Thyroid gland (tissue), 4 donors: ENCODE data around the gene SFN. TPM values are rescaled to one million over a fixed set of nuclear protein-coding genes. Genes with fewer than 3 reads are reported as not detected.
A peak's percentile ranks its signal among the peaks of the same experiment; 100 is the strongest.

Source experiments
- DNase-seq, 2 donors: peaks; one replicate each; pipeline ENCODE4 v3.0.0-alpha.2; 2019
- H3K27ac ChIP-seq, 3 donors: fragments of 200-600 bp; sonication (generic); 1 replicate in 2 of 3; 2 replicates in 1 of 3; pipeline ENCODE4 v1.5.1; 2016 to 2019; ENCODE audit warnings: mild to moderate bottlenecking in 1 of 3, moderate library complexity in 1 of 3
- H3K27me3 ChIP-seq: fragments of 200-600 bp; sonication (generic); one replicate; pipeline ENCODE4 v1.5.1; 2019
- H3K36me3 ChIP-seq, 2 donors: fragments of 200-600 bp; sonication (generic); one replicate each; pipeline ENCODE4 v1.5.1; 2016 to 2019
- H3K4me1 ChIP-seq, 2 donors: fragments of 200-600 bp; sonication (generic); one replicate each; pipeline ENCODE4 v1.5.1; 2017 to 2019
- H3K4me3 ChIP-seq, 3 donors: fragments of 200-600 bp; sonication (generic); replicated peaks in 1 of 3; 1 replicate in 2 of 3; 2 replicates in 1 of 3; pipeline ENCODE4 v1.5.1; 2016; ENCODE audit warnings: mild to moderate bottlenecking in 1 of 3
- H3K9me3 ChIP-seq: fragments of 200-600 bp; sonication (generic); one replicate; pipeline ENCODE4 v1.5.1; 2017
- CTCF ChIP-seq, 6 experiments: fragments of 200-600 bp in 3 of 6; fragments of 450-650 bp in 3 of 6; sonication (generic) in 3 of 6; IDR thresholded peaks; one replicate each; pipeline ENCODE4 v1.5.1; 2016 to 2019; ENCODE audit warnings: antibody characterized with exemption in 6 of 6, mild to moderate bottlenecking in 2 of 6, inconsistent platforms in 1 of 6, moderate library complexity in 1 of 6
- POLR2A ChIP-seq, 2 donors: fragments of 450-650 bp; IDR thresholded peaks; one replicate each; pipeline ENCODE4 v1.6.1; 2017; ENCODE audit warnings: antibody characterized with exemption in 2 of 2, mild to moderate bottlenecking in 2 of 2, moderate library complexity in 1 of 2
- WGBS, 2 donors: methylation state at CpG; one replicate each; pipeline ENCODE4 v1.1.5; 2017; 5-methylcytosine and 5-hydroxymethylcytosine counted together
- intact Hi-C: fragments of 100-400 bp; cut with DNase I; formaldehyde crosslinking; loops from one replicate; pipeline ENCODE4 v1.15.1; 2023
- total RNA-seq, 4 donors: library from RNA; depleted of rRNA; stranded (reverse); fragments of >200 nt; gene quantifications; one replicate each; pipeline ENCODE4 v1.2.3, GENCODE V29; 2016

The SFN gene
- total RNA-seq, 4 donors from 2014 or later = 0.54 to 0.73 (median 0.54) TPM; not detected in 1

GRCh38 chr1:26853156-26853555, 9.8 kb upstream of the SFN start:
- intact Hi-C loops = no loop called here
- 44 to 60% methylated on average over 1 to 3 of the region's 3 CpGs for WGBS, 2 donors
- peak; percentile 33 to 76 (median 60) for TF ChIP-seq CTCF (IDR thresholded peaks at IDR 0.05)
- no peak for TF ChIP-seq POLR2A (IDR thresholded peaks at IDR 0.05)
- no peaks in the 10 kb centered on the region for H3K9me3 ChIP-seq
- H3K4me1 ChIP-seq = peaks cover 0 to 15% of the 10 kb centered on the region in 2 donors
- peak; percentile 74 to 80 for DNase-seq
- H3K4me3 ChIP-seq = no peak overlapping the region
- H3K27ac ChIP-seq = no peak overlapping the region
- H3K27me3 ChIP-seq = no peaks in the 10 kb centered on the region
- peaks cover 66 to 74% of the 10 kb centered on the region in 2 donors for H3K36me3 ChIP-seq

- peaks cover 65 to 69% of the 10 kb centered on the region in 2 donors for H3K36me3 ChIP-seq
Measured at GRCh38 chr1:26853600-26853999, 9.3 kb upstream of the SFN start.

GRCh38 chr1:26854906-26855305, 8.0 kb upstream of the SFN start:
- no peaks in the 10 kb centered on the region for H3K9me3 ChIP-seq
- intact Hi-C loops = no loop called here
- no peak for DNase-seq
- H3K4me3 ChIP-seq = no peak overlapping the region
- 87 to 90% methylated on average over 5 of the region's 5 CpGs for WGBS, 2 donors
- peaks cover 51 to 56% of the 10 kb centered on the region in 2 donors for H3K36me3 ChIP-seq
- no peak for TF ChIP-seq CTCF (IDR thresholded peaks at IDR 0.05)
- TF ChIP-seq POLR2A (IDR thresholded peaks at IDR 0.05) = no peak
- no peak overlapping the region for H3K27ac ChIP-seq
- H3K4me1 ChIP-seq = no peaks in the 10 kb centered on the region
- H3K27me3 ChIP-seq = no peaks in the 10 kb centered on the region

More at GRCh38 chr1:26853600-26853999, 9.3 kb upstream of the SFN start:
- H3K4me3 ChIP-seq = no peak overlapping the region
- no peak for DNase-seq
- WGBS, 2 donors = 97 to 100% methylated on average over 9 to 10 of the region's 10 CpGs
- H3K27ac ChIP-seq = no peak overlapping the region
- no peaks in the 10 kb centered on the region for H3K9me3 ChIP-seq
- H3K4me1 ChIP-seq = peaks cover 0 to 12% of the 10 kb centered on the region in 2 donors
- no peaks in the 10 kb centered on the region for H3K27me3 ChIP-seq
- intact Hi-C loops = no loop called here
- TF ChIP-seq POLR2A (IDR thresholded peaks at IDR 0.05) (no peak), CTCF (IDR thresholded peaks at IDR 0.05) (no peak)

- peaks cover 44 to 49% of the 10 kb centered on the region in 2 donors for H3K36me3 ChIP-seq
- H3K4me3 ChIP-seq = no peak overlapping the region
- WGBS, 2 donors = 90 to 98% methylated on average over 4 of the region's 4 CpGs
- no peak for DNase-seq
- TF ChIP-seq POLR2A (IDR thresholded peaks at IDR 0.05) (no peak), CTCF (IDR thresholded peaks at IDR 0.05) (no peak)
- H3K27me3 ChIP-seq = no peaks in the 10 kb centered on the region
- H3K27ac ChIP-seq = no peak overlapping the region
- no peaks in the 10 kb centered on the region for H3K9me3 ChIP-seq
- H3K4me1 ChIP-seq = no peaks in the 10 kb centered on the region
- intact Hi-C loops = no loop called here
Measured at GRCh38 chr1:26855636-26856035, 7.3 kb upstream of the SFN start.

- Histone ChIP-seq H3K9me3 (no peaks in the 10 kb centered on the region), H3K36me3 (peaks cover 39 to 43% of the 10 kb centered on the region in 2 donors), H3K27ac (no peak overlapping the region), H3K4me1 (no peaks in the 10 kb centered on the region), H3K4me3 (no peak overlapping the region), H3K27me3 (no peaks in the 10 kb centered on the region)
- TF ChIP-seq CTCF (IDR thresholded peaks at IDR 0.05) (no peak), POLR2A (IDR thresholded peaks at IDR 0.05) (no peak)
- no peak for DNase-seq
- WGBS, 2 donors = 88 to 92% methylated on average over 11 of the region's 11 CpGs
- intact Hi-C loops = no loop called here
Measured at GRCh38 chr1:26856181-26856580, 6.8 kb upstream of the SFN start.
